ENCODE results near the gene SMCO4. TPM values are rescaled to one million over a fixed set of nuclear protein-coding genes. Genes with fewer than 3 reads are reported as not detected.

SMCO4 gene
- total and polyA plus RNA-seq, 2 experiments from 2014 or later = 42.2 to 49.0 TPM

DNA sequence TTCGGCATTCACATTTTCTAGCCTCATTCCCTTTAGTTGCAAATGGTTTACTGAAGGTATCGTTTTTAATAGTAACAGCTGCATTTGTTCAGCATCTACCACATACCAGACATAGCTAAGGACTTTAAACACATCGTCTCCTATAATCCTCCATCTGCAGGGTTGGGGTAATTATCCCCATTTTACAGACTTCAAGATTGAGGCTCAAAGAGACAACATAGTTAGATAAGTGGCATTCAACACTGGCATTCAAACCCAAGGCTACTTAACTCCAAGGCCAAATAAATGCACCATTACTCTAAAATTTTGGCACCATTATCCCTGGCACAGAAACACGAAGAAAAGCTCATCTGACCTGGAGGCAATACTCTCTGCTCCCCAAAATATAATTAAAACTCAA, 28.5 kb downstream of the SMCO4 start:
- no peaks in the 10 kb centered on the region; the same call in none of the 2 replicates for H4K20me1 ChIP-seq (replicated peaks; ENCODE audit: insufficient read depth)
- DNase-seq (ENCODE audit: low spot score) (no peak), ATAC-seq (no peak)
- Mint-ChIP-seq H3K36me3 (ENCODE audit: low read depth) (peaks cover 5% of the 10 kb centered on the region; the same call in 2 of the 3 replicates), H3K4me3 (no peak overlapping the region), H3K4me1 (peaks cover 32% of the 10 kb centered on the region), H3K27me3 (ENCODE audit: insufficient read depth, low read depth, poor library complexity) (peaks cover 1% of the 10 kb centered on the region), H3K27ac (no peak overlapping the region), H3K9me3 (peaks cover under 1% of the 10 kb centered on the region; the same call in 2 of the 3 replicates)
- no peak overlapping the region for H3K4me3 ChIP-seq
- no peak overlapping the region for H3K27ac ChIP-seq (ENCODE audit: low read depth)
- H3K9me2 ChIP-seq (ENCODE audit: insufficient read depth) = no peaks in the 10 kb centered on the region
- H3K27me3 ChIP-seq (ENCODE audit: insufficient read depth) = no peaks in the 10 kb centered on the region
- H3K36me3 ChIP-seq (ENCODE audit: insufficient read depth) = no peaks in the 10 kb centered on the region; the same call in 1 of the 2 replicates
- no peak overlapping the region for H2AFZ ChIP-seq
- TF ChIP-seq ZNF331 (CRISPR knock-in tag; IDR thresholded peaks at IDR 0.05; ENCODE audit: low read depth) = no peak
- TF ChIP-seq, protein P1, sequence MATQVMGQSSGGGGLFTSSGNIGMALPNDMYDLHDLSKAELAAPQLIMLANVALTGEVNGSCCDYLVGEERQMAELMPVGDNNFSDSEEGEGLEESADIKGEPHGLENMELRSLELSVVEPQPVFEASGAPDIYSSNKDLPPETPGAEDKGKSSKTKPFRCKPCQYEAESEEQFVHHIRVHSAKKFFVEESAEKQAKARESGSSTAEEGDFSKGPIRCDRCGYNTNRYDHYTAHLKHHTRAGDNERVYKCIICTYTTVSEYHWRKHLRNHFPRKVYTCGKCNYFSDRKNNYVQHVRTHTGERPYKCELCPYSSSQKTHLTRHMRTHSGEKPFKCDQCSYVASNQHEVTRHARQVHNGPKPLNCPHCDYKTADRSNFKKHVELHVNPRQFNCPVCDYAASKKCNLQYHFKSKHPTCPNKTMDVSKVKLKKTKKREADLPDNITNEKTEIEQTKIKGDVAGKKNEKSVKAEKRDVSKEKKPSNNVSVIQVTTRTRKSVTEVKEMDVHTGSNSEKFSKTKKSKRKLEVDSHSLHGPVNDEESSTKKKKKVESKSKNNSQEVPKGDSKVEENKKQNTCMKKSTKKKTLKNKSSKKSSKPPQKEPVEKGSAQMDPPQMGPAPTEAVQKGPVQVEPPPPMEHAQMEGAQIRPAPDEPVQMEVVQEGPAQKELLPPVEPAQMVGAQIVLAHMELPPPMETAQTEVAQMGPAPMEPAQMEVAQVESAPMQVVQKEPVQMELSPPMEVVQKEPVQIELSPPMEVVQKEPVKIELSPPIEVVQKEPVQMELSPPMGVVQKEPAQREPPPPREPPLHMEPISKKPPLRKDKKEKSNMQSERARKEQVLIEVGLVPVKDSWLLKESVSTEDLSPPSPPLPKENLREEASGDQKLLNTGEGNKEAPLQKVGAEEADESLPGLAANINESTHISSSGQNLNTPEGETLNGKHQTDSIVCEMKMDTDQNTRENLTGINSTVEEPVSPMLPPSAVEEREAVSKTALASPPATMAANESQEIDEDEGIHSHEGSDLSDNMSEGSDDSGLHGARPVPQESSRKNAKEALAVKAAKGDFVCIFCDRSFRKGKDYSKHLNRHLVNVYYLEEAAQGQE (IDR thresholded peaks at IDR 0.05; ENCODE audit: unreplicated experiment) = no peak
- TF ChIP-seq, protein P2, sequence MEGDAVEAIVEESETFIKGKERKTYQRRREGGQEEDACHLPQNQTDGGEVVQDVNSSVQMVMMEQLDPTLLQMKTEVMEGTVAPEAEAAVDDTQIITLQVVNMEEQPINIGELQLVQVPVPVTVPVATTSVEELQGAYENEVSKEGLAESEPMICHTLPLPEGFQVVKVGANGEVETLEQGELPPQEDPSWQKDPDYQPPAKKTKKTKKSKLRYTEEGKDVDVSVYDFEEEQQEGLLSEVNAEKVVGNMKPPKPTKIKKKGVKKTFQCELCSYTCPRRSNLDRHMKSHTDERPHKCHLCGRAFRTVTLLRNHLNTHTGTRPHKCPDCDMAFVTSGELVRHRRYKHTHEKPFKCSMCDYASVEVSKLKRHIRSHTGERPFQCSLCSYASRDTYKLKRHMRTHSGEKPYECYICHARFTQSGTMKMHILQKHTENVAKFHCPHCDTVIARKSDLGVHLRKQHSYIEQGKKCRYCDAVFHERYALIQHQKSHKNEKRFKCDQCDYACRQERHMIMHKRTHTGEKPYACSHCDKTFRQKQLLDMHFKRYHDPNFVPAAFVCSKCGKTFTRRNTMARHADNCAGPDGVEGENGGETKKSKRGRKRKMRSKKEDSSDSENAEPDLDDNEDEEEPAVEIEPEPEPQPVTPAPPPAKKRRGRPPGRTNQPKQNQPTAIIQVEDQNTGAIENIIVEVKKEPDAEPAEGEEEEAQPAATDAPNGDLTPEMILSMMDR (conservative IDR thresholded peaks at IDR 0.05; ENCODE audit: low read depth in 2 of 2) = no peak
- TF ChIP-seq, protein P3, sequence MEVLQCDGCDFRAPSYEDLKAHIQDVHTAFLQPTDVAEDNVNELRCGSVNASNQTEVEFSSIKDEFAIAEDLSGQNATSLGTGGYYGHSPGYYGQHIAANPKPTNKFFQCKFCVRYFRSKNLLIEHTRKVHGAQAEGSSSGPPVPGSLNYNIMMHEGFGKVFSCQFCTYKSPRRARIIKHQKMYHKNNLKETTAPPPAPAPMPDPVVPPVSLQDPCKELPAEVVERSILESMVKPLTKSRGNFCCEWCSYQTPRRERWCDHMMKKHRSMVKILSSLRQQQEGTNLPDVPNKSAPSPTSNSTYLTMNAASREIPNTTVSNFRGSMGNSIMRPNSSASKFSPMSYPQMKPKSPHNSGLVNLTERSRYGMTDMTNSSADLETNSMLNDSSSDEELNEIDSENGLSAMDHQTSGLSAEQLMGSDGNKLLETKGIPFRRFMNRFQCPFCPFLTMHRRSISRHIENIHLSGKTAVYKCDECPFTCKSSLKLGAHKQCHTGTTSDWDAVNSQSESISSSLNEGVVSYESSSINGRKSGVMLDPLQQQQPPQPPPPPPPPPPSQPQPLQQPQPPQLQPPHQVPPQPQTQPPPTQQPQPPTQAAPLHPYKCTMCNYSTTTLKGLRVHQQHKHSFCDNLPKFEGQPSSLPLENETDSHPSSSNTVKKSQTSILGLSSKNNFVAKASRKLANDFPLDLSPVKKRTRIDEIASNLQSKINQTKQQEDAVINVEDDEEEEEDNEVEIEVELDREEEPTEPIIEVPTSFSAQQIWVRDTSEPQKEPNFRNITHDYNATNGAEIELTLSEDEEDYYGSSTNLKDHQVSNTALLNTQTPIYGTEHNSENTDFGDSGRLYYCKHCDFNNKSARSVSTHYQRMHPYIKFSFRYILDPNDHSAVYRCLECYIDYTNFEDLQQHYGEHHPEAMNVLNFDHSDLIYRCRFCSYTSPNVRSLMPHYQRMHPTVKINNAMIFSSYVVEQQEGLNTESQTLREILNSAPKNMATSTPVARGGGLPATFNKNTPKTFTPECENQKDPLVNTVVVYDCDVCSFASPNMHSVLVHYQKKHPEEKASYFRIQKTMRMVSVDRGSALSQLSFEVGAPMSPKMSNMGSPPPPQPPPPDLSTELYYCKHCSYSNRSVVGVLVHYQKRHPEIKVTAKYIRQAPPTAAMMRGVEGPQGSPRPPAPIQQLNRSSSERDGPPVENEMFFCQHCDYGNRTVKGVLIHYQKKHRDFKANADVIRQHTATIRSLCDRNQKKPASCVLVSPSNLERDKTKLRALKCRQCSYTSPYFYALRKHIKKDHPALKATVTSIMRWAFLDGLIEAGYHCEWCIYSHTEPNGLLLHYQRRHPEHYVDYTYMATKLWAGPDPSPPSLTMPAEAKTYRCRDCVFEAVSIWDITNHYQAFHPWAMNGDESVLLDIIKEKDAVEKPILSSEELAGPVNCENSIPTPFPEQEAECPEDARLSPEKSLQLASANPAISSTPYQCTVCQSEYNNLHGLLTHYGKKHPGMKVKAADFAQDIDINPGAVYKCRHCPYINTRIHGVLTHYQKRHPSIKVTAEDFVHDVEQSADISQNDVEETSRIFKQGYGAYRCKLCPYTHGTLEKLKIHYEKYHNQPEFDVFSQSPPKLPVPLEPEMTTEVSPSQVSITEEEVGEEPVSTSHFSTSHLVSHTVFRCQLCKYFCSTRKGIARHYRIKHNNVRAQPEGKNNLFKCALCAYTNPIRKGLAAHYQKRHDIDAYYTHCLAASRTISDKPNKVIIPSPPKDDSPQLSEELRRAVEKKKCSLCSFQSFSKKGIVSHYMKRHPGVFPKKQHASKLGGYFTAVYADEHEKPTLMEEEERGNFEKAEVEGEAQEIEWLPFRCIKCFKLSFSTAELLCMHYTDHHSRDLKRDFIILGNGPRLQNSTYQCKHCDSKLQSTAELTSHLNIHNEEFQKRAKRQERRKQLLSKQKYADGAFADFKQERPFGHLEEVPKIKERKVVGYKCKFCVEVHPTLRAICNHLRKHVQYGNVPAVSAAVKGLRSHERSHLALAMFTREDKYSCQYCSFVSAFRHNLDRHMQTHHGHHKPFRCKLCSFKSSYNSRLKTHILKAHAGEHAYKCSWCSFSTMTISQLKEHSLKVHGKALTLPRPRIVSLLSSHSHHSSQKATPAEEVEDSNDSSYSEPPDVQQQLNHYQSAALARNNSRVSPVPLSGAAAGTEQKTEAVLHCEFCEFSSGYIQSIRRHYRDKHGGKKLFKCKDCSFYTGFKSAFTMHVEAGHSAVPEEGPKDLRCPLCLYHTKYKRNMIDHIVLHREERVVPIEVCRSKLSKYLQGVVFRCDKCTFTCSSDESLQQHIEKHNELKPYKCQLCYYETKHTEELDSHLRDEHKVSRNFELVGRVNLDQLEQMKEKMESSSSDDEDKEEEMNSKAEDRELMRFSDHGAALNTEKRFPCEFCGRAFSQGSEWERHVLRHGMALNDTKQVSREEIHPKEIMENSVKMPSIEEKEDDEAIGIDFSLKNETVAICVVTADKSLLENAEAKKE (CRISPR knock-in tag; IDR thresholded peaks at IDR 0.05) = no peak
- TF ChIP-seq STAT1 (IDR thresholded peaks at IDR 0.05; ENCODE audit: unreplicated experiment) = no peak
- TF ChIP-seq, protein P4, sequence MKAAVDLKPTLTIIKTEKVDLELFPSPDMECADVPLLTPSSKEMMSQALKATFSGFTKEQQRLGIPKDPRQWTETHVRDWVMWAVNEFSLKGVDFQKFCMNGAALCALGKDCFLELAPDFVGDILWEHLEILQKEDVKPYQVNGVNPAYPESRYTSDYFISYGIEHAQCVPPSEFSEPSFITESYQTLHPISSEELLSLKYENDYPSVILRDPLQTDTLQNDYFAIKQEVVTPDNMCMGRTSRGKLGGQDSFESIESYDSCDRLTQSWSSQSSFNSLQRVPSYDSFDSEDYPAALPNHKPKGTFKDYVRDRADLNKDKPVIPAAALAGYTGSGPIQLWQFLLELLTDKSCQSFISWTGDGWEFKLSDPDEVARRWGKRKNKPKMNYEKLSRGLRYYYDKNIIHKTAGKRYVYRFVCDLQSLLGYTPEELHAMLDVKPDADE (IDR thresholded peaks at IDR 0.05) = no peak
- no peak for TF ChIP-seq POLR2AphosphoS5 (IDR thresholded peaks at IDR 0.05; ENCODE audit: low read depth)
- TF ChIP-seq CREB1 (CRISPR knock-in tag; IDR thresholded peaks at IDR 0.05; ENCODE audit: low read depth) = no peak
- TF ChIP-seq EZH2phosphoT487 (IDR thresholded peaks at IDR 0.05; ENCODE audit: unreplicated experiment) = no peak
- TF ChIP-seq JUNB (IDR thresholded peaks at IDR 0.05; ENCODE audit: unreplicated experiment) = no peak
- no peak for TF ChIP-seq EZH2 (IDR thresholded peaks at IDR 0.05; ENCODE audit: low read depth, unreplicated experiment)
- no peak for TF ChIP-seq NANOG (IDR thresholded peaks at IDR 0.05; ENCODE audit: borderline replicate concordance)
- H3F3A ChIP-seq (replicated peaks; ENCODE audit: low read depth) = no peaks in the 10 kb centered on the region
- H3K4me1 ChIP-seq (ENCODE audit: insufficient read depth) = peaks cover 14% of the 10 kb centered on the region; the same call in 1 of the 2 replicates
- H3K4me2 ChIP-seq = no peak overlapping the region
- H3K79me2 ChIP-seq (replicated peaks; ENCODE audit: insufficient read depth) = peaks cover 45% of the 10 kb centered on the region

All from GM23338 (cell line).